ENCODE results near the gene PLIN3. TPM values are rescaled to one million over a fixed set of nuclear protein-coding genes. Genes with fewer than 3 reads are reported as not detected.

PLIN3 gene, protein sequence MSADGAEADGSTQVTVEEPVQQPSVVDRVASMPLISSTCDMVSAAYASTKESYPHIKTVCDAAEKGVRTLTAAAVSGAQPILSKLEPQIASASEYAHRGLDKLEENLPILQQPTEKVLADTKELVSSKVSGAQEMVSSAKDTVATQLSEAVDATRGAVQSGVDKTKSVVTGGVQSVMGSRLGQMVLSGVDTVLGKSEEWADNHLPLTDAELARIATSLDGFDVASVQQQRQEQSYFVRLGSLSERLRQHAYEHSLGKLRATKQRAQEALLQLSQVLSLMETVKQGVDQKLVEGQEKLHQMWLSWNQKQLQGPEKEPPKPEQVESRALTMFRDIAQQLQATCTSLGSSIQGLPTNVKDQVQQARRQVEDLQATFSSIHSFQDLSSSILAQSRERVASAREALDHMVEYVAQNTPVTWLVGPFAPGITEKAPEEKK
- total RNA-seq, result 49.8 and 71.2 TPM in 2 replicates

DNA sequence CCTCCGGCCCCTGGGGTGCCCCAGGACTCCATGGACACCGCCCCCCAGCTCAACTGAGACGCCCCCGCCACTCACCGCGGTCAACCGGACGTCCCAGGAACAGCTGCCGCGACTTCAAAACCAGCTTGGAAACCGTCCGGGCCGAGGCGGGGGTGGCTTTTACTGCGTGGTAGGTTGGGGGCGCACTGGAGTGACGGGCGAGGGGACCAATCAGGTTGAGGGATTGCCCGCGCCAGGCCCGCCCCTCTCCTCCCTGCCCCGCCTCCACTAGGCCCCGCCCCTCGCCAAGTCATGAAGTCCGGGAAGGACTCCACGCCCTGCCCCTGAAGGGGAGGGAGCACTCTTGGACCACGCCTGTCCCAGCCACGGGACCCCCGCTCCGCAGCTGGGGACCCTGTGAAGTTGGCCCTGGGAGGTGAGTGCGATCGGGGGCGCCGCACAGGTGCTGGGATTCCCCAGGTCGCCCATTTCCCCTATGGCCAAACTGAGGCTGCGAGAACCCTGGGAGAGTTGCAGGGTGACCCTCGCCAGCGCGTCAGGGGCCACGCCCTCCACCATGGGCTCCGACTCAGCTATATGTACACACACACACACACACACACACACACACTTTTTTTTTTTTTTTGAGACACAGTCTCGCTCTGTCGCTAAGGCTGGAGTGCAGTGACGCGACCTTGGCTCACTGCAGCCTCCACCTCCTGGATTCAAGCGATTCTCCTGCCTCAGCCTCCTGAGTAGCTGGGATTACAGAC, at the start of gene PLIN3:
TSS of gene PLIN3 (minus strand) at position 134 of the 752 bp plus-strand sequence. CDS start 6,273 bp downstream, outside the sequence.
- TF ChIP-seq, protein P1, sequence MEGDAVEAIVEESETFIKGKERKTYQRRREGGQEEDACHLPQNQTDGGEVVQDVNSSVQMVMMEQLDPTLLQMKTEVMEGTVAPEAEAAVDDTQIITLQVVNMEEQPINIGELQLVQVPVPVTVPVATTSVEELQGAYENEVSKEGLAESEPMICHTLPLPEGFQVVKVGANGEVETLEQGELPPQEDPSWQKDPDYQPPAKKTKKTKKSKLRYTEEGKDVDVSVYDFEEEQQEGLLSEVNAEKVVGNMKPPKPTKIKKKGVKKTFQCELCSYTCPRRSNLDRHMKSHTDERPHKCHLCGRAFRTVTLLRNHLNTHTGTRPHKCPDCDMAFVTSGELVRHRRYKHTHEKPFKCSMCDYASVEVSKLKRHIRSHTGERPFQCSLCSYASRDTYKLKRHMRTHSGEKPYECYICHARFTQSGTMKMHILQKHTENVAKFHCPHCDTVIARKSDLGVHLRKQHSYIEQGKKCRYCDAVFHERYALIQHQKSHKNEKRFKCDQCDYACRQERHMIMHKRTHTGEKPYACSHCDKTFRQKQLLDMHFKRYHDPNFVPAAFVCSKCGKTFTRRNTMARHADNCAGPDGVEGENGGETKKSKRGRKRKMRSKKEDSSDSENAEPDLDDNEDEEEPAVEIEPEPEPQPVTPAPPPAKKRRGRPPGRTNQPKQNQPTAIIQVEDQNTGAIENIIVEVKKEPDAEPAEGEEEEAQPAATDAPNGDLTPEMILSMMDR (IDR thresholded peaks at IDR 0.05; ENCODE audit: insufficient read depth, low read length, severe bottlenecking), result no peak
- FAIRE-seq, result no peak

GRCh38 chr19:4916292-4917082, 49.0 kb upstream of the PLIN3 start:
- FAIRE-seq (no peak), DNase-seq (ENCODE audit: low read depth) (no peak)
- TF ChIP-seq, protein P1 (IDR thresholded peaks at IDR 0.05; ENCODE audit: insufficient read depth, low read length, severe bottlenecking), result no peak
- Histone ChIP-seq H3K27me3 (ENCODE audit: control insufficient read depth, insufficient read depth, low read length) (no peaks in the 10 kb centered on the region), H3K4me3 (ENCODE audit: low read depth, low read length) (no peak overlapping the region), H3K36me3 (ENCODE audit: control insufficient read depth, insufficient read depth, low read length) (no peaks in the 10 kb centered on the region)

More for the DNA sequence above, at the start of gene PLIN3:
- Histone ChIP-seq H3K27me3 (ENCODE audit: control insufficient read depth, insufficient read depth, low read length) (no peaks in the 10 kb centered on the region), H3K36me3 (ENCODE audit: control insufficient read depth, insufficient read depth, low read length) (no peaks in the 10 kb centered on the region), H3K4me3 (ENCODE audit: low read depth, low read length) (peak within 1 kb of the TSS; percentile 89)
- DNase-seq (ENCODE audit: low read depth), result peak; percentile 80

GRCh38 chr19:4914736-4915501, 47.5 kb upstream of the PLIN3 start:
- Histone ChIP-seq H3K4me3 (ENCODE audit: low read depth, low read length) (no peak overlapping the region), H3K27me3 (ENCODE audit: control insufficient read depth, insufficient read depth, low read length) (no peaks in the 10 kb centered on the region), H3K36me3 (ENCODE audit: control insufficient read depth, insufficient read depth, low read length) (no peaks in the 10 kb centered on the region)
- DNase-seq (ENCODE audit: low read depth), result peak; percentile 87
- no peak for FAIRE-seq
- TF ChIP-seq, protein P1 (IDR thresholded peaks at IDR 0.05; ENCODE audit: insufficient read depth, low read length, severe bottlenecking), result no peak

GRCh38 chr19:4913996-4914735, 46.7 kb upstream of the PLIN3 start:
- TF ChIP-seq, protein P1 (IDR thresholded peaks at IDR 0.05; ENCODE audit: insufficient read depth, low read length, severe bottlenecking), result no peak
- Histone ChIP-seq H3K36me3 (ENCODE audit: control insufficient read depth, insufficient read depth, low read length) (no peaks in the 10 kb centered on the region), H3K4me3 (ENCODE audit: low read depth, low read length) (no peak overlapping the region), H3K27me3 (ENCODE audit: control insufficient read depth, insufficient read depth, low read length) (no peaks in the 10 kb centered on the region)
- DNase-seq (ENCODE audit: low read depth), result no peak
- no peak for FAIRE-seq

Data from bronchial epithelial cell (primary cell).